HepG2 (cell line): ENCODE data around the gene PLEKHH1. TPM values are rescaled to one million over a fixed set of nuclear protein-coding genes. Genes with fewer than 3 reads are reported as not detected.

Source experiments
- ATAC-seq: fragments of 200-7000 bp; cut with Tn5 transposase; 3 replicates; pipeline ENCODE4 v1.9.1; 2020; ENCODE audit warnings: mild to moderate bottlenecking, moderate library complexity
- BruUV-seq: library from RNA; stranded (reverse); fragments of 400-500 nt; replicated peaks from 2 replicates; lab custom pipeline; 2021; lab: Mats Ljungman, UMichigan
- CTCF ChIA-PET: fragments of 300-600 bp; formaldehyde crosslinking; extraction: SDS; loops from one replicate; lab custom pipeline; 2021; ENCODE audit warnings: low total read pairs, inconsistent platforms, low intra/inter-chr PET ratio; lab: Yijun Ruan, JAX
- POLR2A ChIA-PET: fragments of 350-600 bp; sonication (Branson Sonifier 250); formaldehyde crosslinking; loops from one replicate; lab custom pipeline; 2020; ENCODE audit warnings: antibody characterized with exemption, inconsistent platforms; lab: Yijun Ruan, JAX
- DNase-seq: peaks from one replicate; pipeline ENCODE4 v3.0.0-alpha.2; 2015; ENCODE audit warnings: low spot score
- FAIRE-seq: peaks from 3 replicates; lab custom pipeline; 2011; peaks lifted over from hg19 to GRCh38; lab: Jason Lieb, UNC
- H2AFZ ChIP-seq: one replicate; pipeline ENCODE4 v1.6.1; 2011; ENCODE audit warnings: low read length, inconsistent platforms
- H3K27ac ChIP-seq: fragments of 300-600 bp; 3 replicates; pipeline ENCODE4 v1.8.0; 2011; ENCODE audit warnings: mixed run types, mild to moderate bottlenecking, mixed read lengths, low read length, inconsistent platforms; ENCODE audit not compliant: insufficient read depth; ENCODE audit errors: extremely low read length
- H3K27me3 ChIP-seq, 2 experiments: fragments of 200-600 bp in 1 of 2; 2 replicates in 1 of 2; 3 replicates in 1 of 2; pipeline versions ENCODE4 v1.6.0 to v1.8.0; 2011; ENCODE audit warnings: low read length in 2 of 2, mild to moderate bottlenecking in 2 of 2, moderate library complexity in 2 of 2, inconsistent platforms in 1 of 2; ENCODE audit not compliant: insufficient read depth in 2 of 2, control insufficient read depth in 1 of 2
- H3K36me3 ChIP-seq, 2 experiments: fragments of 200-600 bp in 1 of 2; replicated peaks in 1 of 2; 2 replicates in 1 of 2; 3 replicates in 1 of 2; pipeline versions ENCODE4 v1.5.1 to v1.8.0; 2011; ENCODE audit warnings: low read length in 2 of 2, inconsistent platforms in 1 of 2; ENCODE audit not compliant: insufficient read depth in 2 of 2, control insufficient read depth in 1 of 2
- H3K4me1 ChIP-seq: 2 replicates; pipeline ENCODE4 v1.5.1; 2012; ENCODE audit warnings: low read length, inconsistent platforms; ENCODE audit not compliant: insufficient read depth
- H3K4me2 ChIP-seq: 2 replicates; pipeline ENCODE4 v1.6.0; 2011; ENCODE audit warnings: low read depth, low read length, inconsistent platforms
- H3K4me3 ChIP-seq, 3 experiments: fragments of 200-600 bp in 1 of 3; sonication (generic), shearing (Covaris generic) in 1 of 3; replicated peaks in 1 of 3; 2 replicates each; pipeline ENCODE4 v1.5.1; 2011 to 2016; ENCODE audit warnings: low read length in 3 of 3, inconsistent platforms in 2 of 3, low read depth in 2 of 3, mild to moderate bottlenecking in 2 of 3, control low read depth in 1 of 3, mixed read lengths in 1 of 3; ENCODE audit not compliant: insufficient read depth in 1 of 3
- H3K79me2 ChIP-seq: one replicate; pipeline ENCODE4 v1.6.1; 2011; ENCODE audit warnings: low read length, inconsistent platforms; ENCODE audit not compliant: insufficient read depth
- H3K9ac ChIP-seq: 2 replicates; pipeline ENCODE4 v1.6.0; 2011; ENCODE audit warnings: mild to moderate bottlenecking, low read depth, low read length, inconsistent platforms; ENCODE audit not compliant: insufficient read depth
- H3K9me3 ChIP-seq: 2 replicates; pipeline ENCODE4 v1.5.1; 2012; ENCODE audit warnings: mild to moderate bottlenecking, low read length
- H4K20me1 ChIP-seq: 2 replicates; pipeline ENCODE4 v1.6.0; 2011; ENCODE audit warnings: inconsistent platforms, mild to moderate bottlenecking, low read length, moderate library complexity; ENCODE audit not compliant: insufficient read depth
- CHD2 ChIP-seq: IDR thresholded peaks from 2 replicates; pipeline ENCODE4 v1.6.1; 2011; ENCODE audit warnings: low read depth, low read length, improper control_type of control experiment
- FOXA3 ChIP-seq: IDR thresholded peaks from 2 replicates; pipeline ENCODE4 v1.6.1; 2016; ENCODE audit warnings: missing genetic modification reagents, missing compliant biosample characterization
- HOXA5 ChIP-seq: sonication (generic); formaldehyde crosslinking; IDR thresholded peaks from 2 replicates; pipeline ENCODE4 v1.4.0; 2020; ENCODE audit warnings: missing genetic modification reagents
- MTERF4 ChIP-seq: sonication (generic); formaldehyde crosslinking; IDR thresholded peaks from 2 replicates; pipeline ENCODE4 v1.8.0; 2023; ENCODE audit warnings: mild to moderate bottlenecking, missing genetic modification reagents
- SPEN ChIP-seq: sonication (generic); formaldehyde crosslinking; IDR thresholded peaks from 2 replicates; pipeline ENCODE4 v1.5.1; 2020; ENCODE audit warnings: low read depth, mild to moderate bottlenecking, missing genetic modification reagents
- TCF12 ChIP-seq, 2 experiments: fragments of 450-650 bp in 1 of 2; sonication (generic) in 1 of 2; formaldehyde crosslinking in 1 of 2; IDR thresholded peaks; 2 replicates each; pipeline versions ENCODE4 v1.6.1 to v1.8.0; 2017 to 2022; ENCODE audit warnings: antibody characterized with exemption in 1 of 2, mild to moderate bottlenecking in 1 of 2, missing genetic modification reagents in 1 of 2, moderate library complexity in 1 of 2
- ZNF614 ChIP-seq: IDR thresholded peaks from 2 replicates; pipeline ENCODE4 v1.6.1; 2018; ENCODE audit warnings: missing biosample characterization, missing genetic modification reagents, inconsistent platforms, borderline replicate concordance
- WGBS: methylation state at CpG from one replicate; pipeline ENCODE4 v1.1.6; 2017; ENCODE audit warnings: low lambda C conversion rate; 5-methylcytosine and 5-hydroxymethylcytosine counted together
- in situ Hi-C: cut with HindIII; loops from 2 replicates; pipeline ENCODE4 v1.10.0; 2017; ENCODE audit warnings: low pct_unique_long_range_greater_than_20kb; ENCODE audit not compliant: extremely low pct_ligation_motif_present
- intact Hi-C: fragments of 100-400 bp; cut with micrococcal nuclease; formaldehyde crosslinking; loops from one replicate; pipeline ENCODE4 v1.10.0; 2022; ENCODE audit not compliant: unreplicated experiment
- polyA plus RNA-seq, 8 experiments: library from polyadenylated mRNA; depleted of rRNA in 3 of 8; stranded (reverse) in 7 of 8; unstranded in 1 of 8; fragments of >200 nt; fragmentation: Illumina TruSeq in 4 of 8; extraction: Trizol in 4 of 8; gene quantifications; 2 replicates each; pipeline versions ENCODE4 v1.2.1 to v1.2.3, GENCODE V29; 2011 to 2016; ENCODE audit warnings: low read depth in 4 of 8, missing spikeins in 1 of 8, mixed read lengths in 1 of 8; ENCODE audit not compliant: insufficient read depth in 1 of 8
- total RNA-seq, 5 experiments: library from RNA; depleted of rRNA; stranded (reverse); fragments of >200 nt; fragmentation: Illumina TruSeq; extraction: Trizol; gene quantifications; 2 replicates each; pipeline ENCODE4 v1.2.3, GENCODE V29; 2016; ENCODE audit warnings: low read depth in 1 of 5

Gene PLEKHH1
- total and polyA plus RNA-seq, 2 of the 13 experiments (the other 11 are each of a cell fraction or from before 2014, with no cell fraction given): 8.6 to 15.8 TPM

DNA sequence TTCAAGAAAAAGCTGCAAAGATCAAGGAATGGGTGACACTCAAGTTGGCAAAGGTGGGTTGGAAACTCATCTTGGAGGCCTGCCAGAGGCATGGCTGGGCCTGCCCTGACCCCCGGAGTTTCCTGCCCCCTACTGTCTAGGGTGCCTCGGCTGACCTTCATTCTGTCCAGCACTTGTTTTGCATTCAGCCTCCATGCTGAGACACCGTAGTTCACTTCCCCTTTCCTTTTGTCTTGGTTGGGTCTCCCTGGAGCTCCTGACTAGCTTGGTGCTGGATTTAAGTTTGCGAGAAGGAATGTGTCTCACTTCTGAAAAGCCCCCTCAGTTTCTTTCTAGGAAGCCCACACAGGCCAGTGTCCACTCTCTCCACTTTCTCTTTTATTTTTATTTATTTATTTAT is 26.5 kb downstream of the PLEKHH1 start:
- no peak for FAIRE-seq
- H3K79me2 ChIP-seq: no peaks in the 10 kb centered on the region
- H3K4me3 ChIP-seq: no peak overlapping the region
- POLR2A ChIA-PET: no interaction called here
- no peaks in the 10 kb centered on the region for H3K27me3 ChIP-seq
- TF ChIP-seq MTERF4 (CRISPR knock-in tag) (no peak), CHD2 (no peak), FOXA3 (CRISPR knock-in tag) (no peak)
- WGBS: 100% methylated on average over 2 of the region's 4 CpGs
- H2AFZ ChIP-seq: no peak overlapping the region
- in situ Hi-C loops (no loop called here), intact Hi-C loops (no loop called here)
- no peak overlapping the region for H3K4me2 ChIP-seq
- DNase-seq: no peak
- H3K27ac ChIP-seq: no peak overlapping the region
- H3K9ac ChIP-seq: no peak overlapping the region
- H3K4me1 ChIP-seq: peaks cover 13% of the 10 kb centered on the region
- no peaks in the 10 kb centered on the region for H4K20me1 ChIP-seq
- CTCF ChIA-PET: no interaction called here
- H3K9me3 ChIP-seq: no peaks in the 10 kb centered on the region
- ATAC-seq: no peak
- peaks cover 1 to 16% of the 10 kb centered on the region in 2 experiments; a peak in 2 of 5 replicates for H3K36me3 ChIP-seq
- no TSS peak for BruUV-seq

GRCh38 chr14:67562025-67562775 is 29.1 kb downstream of the PLEKHH1 start:
- Histone ChIP-seq H3K9me3 (no peaks in the 10 kb centered on the region), H3K4me3 (no peak overlapping the region), H2AFZ (no peak overlapping the region), H3K4me1 (peaks cover 6% of the 10 kb centered on the region), H3K36me3 (peaks cover 1 to 16% of the 10 kb centered on the region in 2 experiments; a peak in 2 of 5 replicates), H3K79me2 (no peaks in the 10 kb centered on the region), H4K20me1 (no peaks in the 10 kb centered on the region), H3K27me3 (no peaks in the 10 kb centered on the region), H3K4me2 (no peak overlapping the region), H3K27ac (no peak overlapping the region), H3K9ac (no peak overlapping the region)
- DNase-seq (no peak), ATAC-seq (no peak), FAIRE-seq (no peak)
- CTCF ChIA-PET: no interaction called here
- intact Hi-C loops: no loop called here
- in situ Hi-C loops: no loop called here
- BruUV-seq: no TSS peak
- POLR2A ChIA-PET: no interaction called here
- TF ChIP-seq HOXA5 (CRISPR knock-in tag) (no peak), TCF12 (IDR thresholded peaks at IDR 0.05) (no peak), TCF12 (CRISPR knock-in tag; IDR thresholded peaks at IDR 0.05) (no peak), ZNF614 (CRISPR knock-in tag) (no peak), SPEN (CRISPR knock-in tag) (no peak)
- TF ChIP-seq, all 625 proteins: peak for 0
- 88% methylated on average over 14 of the region's 14 CpGs for WGBS
